ENCODE results near the gene MXRA8. TPM values are rescaled to one million over a fixed set of nuclear protein-coding genes. Genes with fewer than 3 reads are reported as not detected.
A peak's percentile ranks its signal among the peaks of the same experiment; 100 is the strongest.

The MXRA8 gene
- total RNA-seq, 2 donors from 2014 or later, result 38.3 to 44.3 TPM

DNA sequence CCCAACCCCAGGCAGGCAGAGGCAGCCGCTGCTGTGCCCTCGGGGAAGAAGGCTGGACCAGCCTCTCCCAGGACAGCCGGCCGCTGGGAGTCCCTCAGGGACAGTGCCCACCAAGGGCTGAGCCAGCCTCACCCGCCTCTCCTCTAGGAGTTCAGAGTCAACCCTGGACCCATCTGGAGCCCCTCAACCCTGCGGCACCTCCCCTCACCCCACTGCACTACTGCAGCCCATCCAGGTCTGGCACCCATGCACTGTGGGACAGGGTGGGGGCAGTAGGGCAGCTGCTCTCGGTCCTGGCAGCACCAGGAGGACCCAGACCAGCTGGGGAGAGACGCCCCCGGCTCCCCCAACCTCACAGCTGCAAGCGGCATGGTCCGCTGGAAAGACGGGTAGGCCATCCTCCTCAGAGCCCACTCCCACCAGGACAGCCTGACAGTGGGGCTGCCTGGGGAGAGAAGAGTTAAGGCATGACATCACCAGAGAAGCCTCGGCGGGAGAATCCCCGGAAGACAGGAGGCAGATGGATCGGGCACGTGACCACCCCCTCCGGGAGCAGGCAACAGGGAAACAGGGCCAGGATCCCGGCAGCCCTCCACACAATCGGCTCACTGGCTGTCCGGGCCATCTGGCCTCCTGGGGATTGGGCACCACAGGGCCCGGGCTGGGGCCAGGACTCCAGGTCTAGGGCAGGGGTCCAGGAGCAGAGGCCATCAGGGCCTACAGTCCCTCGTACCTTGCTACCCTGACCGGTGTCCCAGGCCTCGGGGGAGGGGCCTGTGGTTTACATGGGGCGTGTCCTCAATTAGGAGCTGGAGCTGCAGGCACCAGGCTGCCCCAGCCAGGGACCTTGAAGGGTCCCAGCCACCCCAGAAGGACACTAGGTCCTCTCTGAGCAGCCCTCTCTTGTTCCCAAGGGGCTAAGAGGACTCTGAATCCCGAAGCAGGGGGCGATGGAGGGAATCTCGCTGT, 53.7 kb downstream of the MXRA8 start:
- ATAC-seq (peak; percentile 14 to 28), DNase-seq (peak; percentile 81)
- intact Hi-C loops (cut with DNase I), result no loop called here

DNA sequence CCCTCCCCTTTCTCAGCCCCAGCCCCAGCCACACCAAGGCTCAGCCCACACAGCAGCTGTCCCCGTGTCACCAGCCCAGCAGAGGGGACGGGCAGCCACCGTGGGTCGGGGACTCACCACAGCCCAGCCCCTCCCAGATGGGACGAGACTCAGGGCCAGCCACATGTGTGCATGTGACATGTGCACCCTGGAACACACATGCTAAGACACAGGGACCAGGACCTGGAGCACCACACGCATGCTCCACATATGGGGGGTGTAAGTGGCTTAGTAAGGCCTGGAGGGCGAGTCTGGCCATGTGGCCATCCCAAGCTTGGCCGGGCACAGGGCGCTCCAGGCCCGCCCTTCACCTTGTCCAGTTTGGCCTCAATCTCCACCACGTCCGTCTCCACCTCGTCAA, 54.6 kb downstream of the MXRA8 start:
- intact Hi-C loops (cut with DNase I), result no loop called here
- no peak for ATAC-seq
- no peak for DNase-seq

GRCh38 chr1:1302951-1303509, 55.3 kb downstream of the MXRA8 start:
- intact Hi-C loops (cut with DNase I), result no loop called here
- no peak for DNase-seq
- no peak for ATAC-seq

Small RNA genes within 50 kb of the gene (microRNA-seq; reads per million reads assigned to microRNA genes)
- 0 to 0.54 reads per million in 2 donors for gene MIR6727
- 0 to 0.20 reads per million in 2 donors for gene MIR6808

Other genes starting within 250 kb of the MXRA8 start
- 1 to 10 TPM; 5.3 to 6.1 TPM for gene C1orf159, start 242.5 kb downstream of the MXRA8 start, total RNA-seq
- not detected for gene TTLL10, start 184.7 kb downstream of the MXRA8 start, total RNA-seq
- gene TNFRSF18, start 152.0 kb downstream of the MXRA8 start, total RNA-seq, result under 1 TPM in 1 of 2 donors, not detected in 1; 0.44 TPM
- gene TNFRSF4, start 144.4 kb downstream of the MXRA8 start, total RNA-seq, result 1 to 10 TPM; 1.2 to 1.6 TPM
- 100 to 1,000 TPM; 132 to 173 TPM for gene SDF4, start 126.6 kb downstream of the MXRA8 start, total RNA-seq
- 10 to 100 TPM; 11.3 to 16.0 TPM for gene B3GALT6, start 126.3 kb downstream of the MXRA8 start, total RNA-seq
- 1 to 10 TPM in 1 of 2 donors, not detected in 1; 1.5 TPM for gene C1QTNF12, start 111.8 kb downstream of the MXRA8 start, total RNA-seq
- gene UBE2J2, start 84.7 kb downstream of the MXRA8 start, total RNA-seq, result 10 to 100 TPM; 35.9 to 41.5 TPM
- 1 to 10 TPM; 3.5 to 4.1 TPM for gene SCNN1D, start 78.1 kb downstream of the MXRA8 start, total RNA-seq
- 10 to 100 TPM; 36.2 to 46.7 TPM for gene ACAP3, start 50.6 kb downstream of the MXRA8 start, total RNA-seq
- gene PUSL1, start 50.0 kb downstream of the MXRA8 start, total RNA-seq, result 10 to 100 TPM; 11.4 to 12.2 TPM
- 10 to 100 TPM; 48.5 to 60.0 TPM for gene INTS11, start 33.9 kb downstream of the MXRA8 start, total RNA-seq
- 10 to 100 TPM; 31.8 to 32.5 TPM for gene CPTP, start 33.8 kb downstream of the MXRA8 start, total RNA-seq
- under 1 TPM; 0.44 to 0.65 TPM for gene TAS1R3, start 27.3 kb downstream of the MXRA8 start, total RNA-seq
- 10 to 100 TPM; 63.5 to 69.2 TPM for gene DVL1, start 9.1 kb downstream of the MXRA8 start, total RNA-seq
- 100 to 1,000 TPM; 184 to 199 TPM for gene AURKAIP1, start 16.7 kb upstream of the MXRA8 start, total RNA-seq
- 10 to 100 TPM; 56.0 to 89.0 TPM for gene CCNL2, start 40.8 kb upstream of the MXRA8 start, total RNA-seq
- gene MRPL20, start 48.7 kb upstream of the MXRA8 start, total RNA-seq, result 100 to 1,000 TPM; 112 to 134 TPM
- gene ANKRD65, start 62.7 kb upstream of the MXRA8 start, total RNA-seq, result 1 to 10 TPM; 2.2 to 3.0 TPM
- gene VWA1, start 77.1 kb upstream of the MXRA8 start, total RNA-seq, result 10 to 100 TPM; 24.9 to 66.4 TPM
- 1 to 10 TPM; 1.7 to 2.4 TPM for gene ATAD3C, start 91.1 kb upstream of the MXRA8 start, total RNA-seq
- gene ATAD3B, start 113.2 kb upstream of the MXRA8 start, total RNA-seq, result 1 to 10 TPM; 6.9 to 7.3 TPM
- gene ATAD3A, start 153.6 kb upstream of the MXRA8 start, total RNA-seq, result 10 to 100 TPM; 14.1 to 24.3 TPM
- 1 to 10 TPM; 4.6 to 5.4 TPM for gene TMEM240, start 182.1 kb upstream of the MXRA8 start, total RNA-seq
- gene SSU72, start 216.3 kb upstream of the MXRA8 start, total RNA-seq, result 100 to 1,000 TPM; 107 to 118 TPM
- 1 to 10 TPM; 1.3 to 2.5 TPM for gene FNDC10, start 241.6 kb upstream of the MXRA8 start, total RNA-seq